Stimulated activated naive B cell treated with anti-CD40 and anti-IgM and Interleukin-4, amounts not matched to agents 10 μg/mL and 1 μg/mL and 100 μg/mL, for 72 hours (primary cell): Measurements from ENCODE around the gene DONSON.
"Not testable (repeated sequence)": the region's sequence is repeated elsewhere in the genome, so short reads cannot be mapped to it uniquely, and the experiment has no call there.

Experiments
- ATAC-seq, 2 donors: fragments of 150-1000 bp; cut with Tn5 transposase; replicated peaks; 2 replicates each; pipeline ENCODE4 v1.10.0; 2021; ENCODE audit warnings: moderate library complexity in 1 of 2
- DNase-seq: peaks from one replicate; pipeline ENCODE4 v3.0.0; 2021
- H3K27ac Mint-ChIP-seq: one replicate; pipeline ENCODE4 v1.8.0; 2022; ENCODE audit warnings: mild to moderate bottlenecking, mixed read lengths
- H3K27me3 Mint-ChIP-seq, 2 donors: one replicate each; pipeline ENCODE4 v1.8.0; 2022; ENCODE audit warnings: mixed read lengths in 2 of 2
- H3K36me3 Mint-ChIP-seq, 2 donors: one replicate each; pipeline ENCODE4 v1.8.0; 2022; ENCODE audit warnings: mixed read lengths in 2 of 2, mild to moderate bottlenecking in 1 of 2
- H3K4me1 Mint-ChIP-seq, 2 donors: one replicate each; pipeline ENCODE4 v1.8.0; 2022; ENCODE audit warnings: mixed read lengths in 2 of 2, mild to moderate bottlenecking in 1 of 2
- H3K4me3 Mint-ChIP-seq, 2 donors: one replicate each; pipeline ENCODE4 v1.8.0; 2022; ENCODE audit warnings: mild to moderate bottlenecking in 2 of 2, mixed read lengths in 2 of 2, moderate library complexity in 1 of 2
- H3K9me3 Mint-ChIP-seq, 2 donors: one replicate each; pipeline ENCODE4 v1.8.0; 2022; ENCODE audit warnings: mixed read lengths in 2 of 2, mild to moderate bottlenecking in 1 of 2

The DONSON gene

GRCh38 chr21:33588485-33589335, at the start of gene DONSON:
Gene DONSON, minus strand, starts transcription at chr21:33588684. Its CDS starts 43 bp downstream, at chr21:33588641.
- peaks cover 0 to 3% of the 10 kb centered on the region in 2 donors for H3K27me3 Mint-ChIP-seq
- peaks cover 5 to 11% of the 10 kb centered on the region in 2 donors for H3K4me1 Mint-ChIP-seq
- H3K27ac Mint-ChIP-seq = peak within 1 kb of the TSS; percentile 89
- H3K36me3 Mint-ChIP-seq = peaks cover 2 to 6% of the 10 kb centered on the region in 2 donors
- no peaks in the 10 kb centered on the region for H3K9me3 Mint-ChIP-seq
- H3K4me3 Mint-ChIP-seq = peak within 1 kb of the TSS; percentile 95 to 99
- ATAC-seq (peak; percentile 95 to 97), DNase-seq (peak; percentile 82)

- H3K27me3 Mint-ChIP-seq = no peaks in the 10 kb centered on the region
- DNase-seq (no peak), ATAC-seq (no peak)
- H3K4me1 Mint-ChIP-seq = peaks cover 5% of the 10 kb centered on the region in 2 donors
- H3K27ac Mint-ChIP-seq = no peak overlapping the region
- no peak overlapping the region for H3K4me3 Mint-ChIP-seq
- no peaks in the 10 kb centered on the region for H3K9me3 Mint-ChIP-seq
- H3K36me3 Mint-ChIP-seq = peaks cover 12 to 21% of the 10 kb centered on the region in 2 donors
These were observed 45.8 kb upstream of the DONSON start for GRCh38 chr21:33634254-33634653.

- DNase-seq, H3K4me3 Mint-ChIP-seq, H3K27me3 Mint-ChIP-seq, H3K4me1 Mint-ChIP-seq, ATAC-seq, H3K9me3 Mint-ChIP-seq, H3K27ac Mint-ChIP-seq: not testable (repeated sequence)
- H3K36me3 Mint-ChIP-seq = peaks cover 9 to 18% of the 10 kb centered on the region in 2 donors
These were observed 37.7 kb upstream of the DONSON start for GRCh38 chr21:33626151-33626550.

DNA sequence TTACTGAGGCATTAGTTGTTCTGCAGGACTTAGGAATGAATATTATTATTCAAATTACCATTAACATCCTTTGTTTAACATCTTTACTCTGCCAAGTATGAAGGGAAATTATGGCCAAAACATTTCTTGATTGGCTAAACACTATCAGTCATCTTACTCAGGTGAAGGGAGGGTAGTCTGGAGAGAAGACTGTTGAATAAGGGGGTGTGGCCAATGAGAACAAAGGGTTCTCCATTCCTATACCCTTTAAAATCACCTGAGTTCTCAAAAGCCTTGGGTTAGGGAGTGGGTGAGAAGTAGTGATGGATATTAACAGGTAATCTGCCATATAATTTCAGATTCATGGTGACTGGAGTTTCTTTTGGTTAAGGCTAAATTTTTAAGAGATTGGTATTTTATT, 33.8 kb upstream of the DONSON start:
- peaks cover 3 to 6% of the 10 kb centered on the region in 2 donors for H3K4me1 Mint-ChIP-seq
- peaks cover 13 to 32% of the 10 kb centered on the region in 2 donors for H3K36me3 Mint-ChIP-seq
- H3K27me3 Mint-ChIP-seq = no peaks in the 10 kb centered on the region
- no peak overlapping the region for H3K27ac Mint-ChIP-seq
- peaks cover 5 to 7% of the 10 kb centered on the region in 2 donors for H3K9me3 Mint-ChIP-seq
- no peak overlapping the region for H3K4me3 Mint-ChIP-seq
- ATAC-seq (no peak), DNase-seq (no peak)

GRCh38 chr21:33619726-33620125, 31.2 kb upstream of the DONSON start:
- Mint-ChIP-seq H3K27ac (no peak overlapping the region), H3K9me3 (peaks cover 5 to 7% of the 10 kb centered on the region in 2 donors), H3K4me1 (peaks cover 3 to 7% of the 10 kb centered on the region in 2 donors), H3K4me3 (no peak overlapping the region), H3K27me3 (no peaks in the 10 kb centered on the region), H3K36me3 (peaks cover 18 to 48% of the 10 kb centered on the region in 2 donors)
- DNase-seq (no peak), ATAC-seq (no peak)

DNA sequence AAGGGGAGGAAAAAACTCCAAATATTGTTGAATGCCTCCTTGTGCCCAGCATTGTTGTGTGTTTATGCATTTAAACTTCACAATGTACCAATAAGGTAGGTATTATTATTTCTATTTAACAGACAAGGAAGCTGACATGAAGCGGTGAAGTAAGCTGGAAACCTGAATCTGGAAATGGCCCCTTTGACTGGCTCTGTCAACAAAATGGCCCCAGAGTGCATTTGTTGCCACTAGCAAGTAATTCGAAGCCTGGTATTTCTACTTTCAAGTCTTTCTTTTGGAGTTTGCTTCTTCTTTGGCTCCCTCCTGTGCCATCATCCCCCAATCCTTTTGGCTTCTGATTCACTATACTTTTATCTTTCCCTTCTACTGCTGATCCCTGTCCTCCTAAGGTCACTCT, 29.9 kb upstream of the DONSON start:
- Mint-ChIP-seq H3K9me3 (peaks cover 5 to 7% of the 10 kb centered on the region in 2 donors), H3K4me3 (no peak overlapping the region), H3K27ac (no peak overlapping the region), H3K27me3 (no peaks in the 10 kb centered on the region), H3K4me1 (peaks cover 3 to 7% of the 10 kb centered on the region in 2 donors), H3K36me3 (peaks cover 17 to 51% of the 10 kb centered on the region in 2 donors)
- ATAC-seq = no peak
- no peak for DNase-seq

DNA sequence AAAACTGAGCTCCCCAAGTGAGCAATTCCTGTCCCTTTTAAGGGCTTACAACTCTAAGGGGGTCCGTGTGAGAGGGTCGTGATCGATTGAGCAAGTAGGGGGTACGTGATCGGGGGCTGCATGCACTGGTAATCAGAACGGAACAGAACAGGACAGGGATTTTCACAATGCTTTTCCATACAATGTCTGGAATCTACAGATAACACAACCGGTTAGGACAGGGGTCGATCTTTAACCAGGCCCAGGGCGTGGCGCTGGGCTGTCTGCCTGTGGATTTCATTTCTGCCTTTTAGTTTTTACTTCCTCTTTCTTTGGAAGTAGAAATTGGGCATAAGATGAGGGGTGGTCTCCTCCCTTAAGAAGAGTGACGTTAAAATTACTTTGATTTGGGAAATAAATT, 29.1 kb upstream of the DONSON start:
- not testable (repeated sequence) for H3K27ac Mint-ChIP-seq, H3K4me1 Mint-ChIP-seq, H3K27me3 Mint-ChIP-seq, DNase-seq, H3K9me3 Mint-ChIP-seq, H3K4me3 Mint-ChIP-seq, ATAC-seq
- H3K36me3 Mint-ChIP-seq = peaks cover 18 to 53% of the 10 kb centered on the region in 2 donors

DNA sequence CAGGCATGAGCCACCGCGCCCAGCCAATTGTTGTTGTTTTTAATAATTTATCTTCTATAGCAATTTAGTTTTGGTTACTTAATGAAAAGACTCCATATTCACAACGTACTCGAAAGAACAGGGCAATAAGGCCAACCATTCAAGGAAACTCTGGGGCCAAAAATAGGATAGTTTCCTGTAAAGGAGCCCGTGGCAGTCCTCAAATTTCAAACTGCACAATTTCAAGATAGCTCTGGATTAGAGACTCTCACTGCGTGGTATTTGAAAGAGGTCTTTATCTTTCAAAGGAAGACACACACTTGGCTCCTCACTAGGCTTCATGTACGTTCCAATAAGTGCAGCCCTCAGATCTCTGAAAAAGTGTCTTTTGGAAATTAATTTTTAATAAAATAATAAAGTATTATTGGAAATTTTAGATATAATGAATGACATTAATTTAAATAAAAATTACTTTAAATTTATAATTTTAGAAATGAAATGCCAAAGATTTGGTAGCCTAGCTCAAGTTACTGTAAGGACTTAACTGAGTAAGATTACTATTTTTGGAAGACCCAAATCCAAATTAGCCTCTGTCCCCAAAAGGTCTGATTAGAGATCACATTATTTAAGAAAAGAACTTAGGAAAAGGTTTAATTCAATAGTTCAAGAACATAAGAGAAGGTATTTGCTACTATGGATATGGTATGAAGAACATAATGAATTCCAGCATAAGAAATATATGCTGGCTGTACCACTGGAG, 22.7 kb upstream of the DONSON start:
- peaks cover 8 to 16% of the 10 kb centered on the region in 2 donors for H3K36me3 Mint-ChIP-seq
- no peak overlapping the region for H3K4me3 Mint-ChIP-seq
- H3K27ac Mint-ChIP-seq = no peak overlapping the region
- H3K27me3 Mint-ChIP-seq = no peaks in the 10 kb centered on the region
- H3K4me1 Mint-ChIP-seq = no peaks in the 10 kb centered on the region
- no peak for DNase-seq
- H3K9me3 Mint-ChIP-seq = no peaks in the 10 kb centered on the region
- no peak for ATAC-seq

DNA sequence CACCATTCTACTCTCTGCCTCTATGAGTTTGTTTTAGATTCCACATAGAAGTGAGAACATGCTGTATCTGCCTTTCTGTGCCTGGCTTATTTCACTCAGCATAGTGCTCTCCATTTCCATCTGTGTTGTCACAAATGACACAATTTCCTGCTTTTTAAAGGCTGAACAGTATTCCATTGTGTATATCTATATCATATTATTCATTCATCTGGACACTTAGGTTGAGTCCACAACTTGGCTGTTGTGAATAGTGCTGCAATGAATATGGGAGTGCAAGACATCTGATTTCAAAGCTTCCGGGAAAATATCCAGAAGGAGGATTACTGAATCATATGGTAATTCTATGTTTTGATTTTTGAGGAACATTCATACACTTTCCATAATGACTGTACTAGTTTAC, 20.1 kb upstream of the DONSON start:
- no peaks in the 10 kb centered on the region for H3K4me1 Mint-ChIP-seq
- no peak overlapping the region for H3K27ac Mint-ChIP-seq
- no peaks in the 10 kb centered on the region for H3K9me3 Mint-ChIP-seq
- H3K4me3 Mint-ChIP-seq = no peak overlapping the region
- ATAC-seq (no peak), DNase-seq (no peak)
- peaks cover 6 to 8% of the 10 kb centered on the region in 2 donors for H3K36me3 Mint-ChIP-seq
- no peaks in the 10 kb centered on the region for H3K27me3 Mint-ChIP-seq

DNA sequence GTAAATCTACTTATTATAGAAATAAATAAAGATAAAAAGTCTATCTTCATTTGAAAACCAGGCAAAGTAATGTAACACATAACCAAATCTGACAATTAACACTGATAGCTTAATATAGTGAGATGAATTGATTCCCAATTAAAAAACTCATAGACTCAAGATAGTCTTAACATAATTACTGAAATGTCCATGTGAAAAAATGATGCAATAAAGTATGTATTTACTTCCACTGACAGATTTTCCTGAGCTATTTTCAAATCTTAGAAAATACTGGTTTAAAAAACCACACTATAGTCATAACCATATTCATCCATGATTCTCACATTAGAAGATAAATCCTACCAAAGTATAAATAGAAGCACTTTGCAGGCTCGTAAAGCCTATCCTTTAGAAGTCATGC, 9.6 kb upstream of the DONSON start:
- Mint-ChIP-seq H3K27ac (no peak overlapping the region), H3K36me3 (peaks cover 8 to 30% of the 10 kb centered on the region in 2 donors), H3K4me1 (no peaks in the 10 kb centered on the region), H3K4me3 (no peak overlapping the region), H3K9me3 (no peaks in the 10 kb centered on the region), H3K27me3 (no peaks in the 10 kb centered on the region)
- DNase-seq = no peak
- ATAC-seq = no peak

DNA sequence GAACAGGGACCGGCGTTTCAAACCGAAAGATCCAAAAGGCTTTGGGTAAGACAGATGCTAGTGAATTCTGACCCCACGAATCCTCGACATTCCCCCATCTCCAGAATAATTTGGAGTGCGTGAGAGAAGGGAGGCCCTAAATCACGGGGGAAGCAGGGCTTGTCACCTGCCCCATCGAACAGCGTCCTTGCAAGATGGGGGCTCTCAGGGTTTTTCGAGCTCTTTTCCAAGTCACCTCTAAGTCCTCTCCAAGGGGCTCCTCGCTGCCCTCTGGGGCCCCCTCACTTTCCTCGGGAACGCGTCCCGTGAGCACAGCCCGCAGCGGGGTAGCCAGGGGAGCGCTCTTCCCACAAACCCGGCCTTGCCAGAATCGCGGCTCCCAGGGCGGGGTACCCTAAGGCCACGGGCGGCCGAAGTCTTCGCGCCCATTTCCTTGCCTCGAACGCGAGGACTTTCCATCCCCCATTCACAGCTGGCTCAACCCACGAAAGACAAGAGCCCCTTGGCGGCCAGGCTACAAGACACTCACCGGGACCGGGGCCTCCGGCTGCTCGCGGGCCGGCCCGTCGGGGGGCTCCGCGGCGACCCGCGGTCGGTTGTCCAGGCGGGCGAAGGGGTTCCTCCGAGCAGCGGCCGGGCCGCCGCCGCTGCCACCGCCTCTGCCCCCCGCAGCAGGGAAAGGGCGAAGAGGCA, 546 bp downstream of the DONSON start:
- no peak for DNase-seq

DNA sequence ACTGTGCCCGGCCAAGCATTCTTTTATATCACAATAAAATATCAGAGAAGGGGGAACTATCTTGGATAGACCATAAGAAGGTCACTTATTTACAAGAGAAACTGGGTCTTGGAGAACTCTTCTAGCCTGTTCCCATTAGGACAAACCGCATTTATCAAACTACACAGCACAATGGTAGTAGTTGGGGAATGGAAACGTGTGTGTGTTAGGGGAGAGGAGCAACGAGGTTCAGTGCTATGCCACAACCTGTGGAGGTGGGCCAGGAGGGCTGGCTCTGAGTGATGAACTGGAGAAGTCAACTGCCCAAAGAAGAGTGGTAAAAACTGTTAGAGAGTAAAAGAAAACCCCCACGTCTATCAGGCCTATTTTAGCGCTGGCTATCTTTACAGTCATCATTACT, 1.6 kb downstream of the DONSON start:
- Mint-ChIP-seq H3K9me3 (no peaks in the 10 kb centered on the region), H3K4me3 (peak overlapping the region; percentile 39 to 66), H3K36me3 (peaks cover 2 to 3% of the 10 kb centered on the region in 2 donors), H3K27ac (no peak overlapping the region), H3K4me1 (peaks cover 5 to 11% of the 10 kb centered on the region in 2 donors), H3K27me3 (peaks cover 0 to 3% of the 10 kb centered on the region in 2 donors)
- ATAC-seq (no peak), DNase-seq (no peak)

More for the DNA sequence above, 546 bp downstream of the DONSON start:
- peaks cover 5 to 11% of the 10 kb centered on the region in 2 donors for H3K4me1 Mint-ChIP-seq
- ATAC-seq = peak; percentile 50 to 54
- peak overlapping the region; percentile 89 for H3K27ac Mint-ChIP-seq
- H3K4me3 Mint-ChIP-seq = peak overlapping the region; percentile 95 to 99
- peaks cover 2% of the 10 kb centered on the region in 2 donors for H3K36me3 Mint-ChIP-seq
- H3K27me3 Mint-ChIP-seq = peaks cover 0 to 3% of the 10 kb centered on the region in 2 donors
- H3K9me3 Mint-ChIP-seq = no peaks in the 10 kb centered on the region

DNA sequence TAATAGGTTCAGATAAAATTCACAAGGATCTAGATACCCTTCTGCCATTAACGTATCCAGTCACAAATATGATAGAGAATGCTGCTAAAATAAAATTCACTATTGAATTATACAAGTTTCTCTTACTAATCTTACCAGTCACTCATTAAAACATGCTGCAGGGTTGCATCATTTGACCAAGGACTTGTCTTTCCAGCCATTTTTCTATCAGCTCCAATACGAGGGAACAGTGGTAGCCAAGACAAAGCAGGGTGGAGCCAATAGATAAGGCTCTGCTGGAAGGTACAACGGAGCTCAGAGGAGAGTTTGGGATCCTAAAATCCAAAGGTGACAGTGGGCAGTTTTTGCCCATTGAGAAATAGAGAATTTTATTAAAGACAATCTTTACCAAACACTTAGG, 4.0 kb downstream of the DONSON start:
- Mint-ChIP-seq H3K27me3 (peaks cover 0 to 3% of the 10 kb centered on the region in 2 donors), H3K36me3 (peaks cover 6% of the 10 kb centered on the region in 2 donors), H3K27ac (no peak overlapping the region), H3K4me3 (no peak overlapping the region), H3K9me3 (no peaks in the 10 kb centered on the region), H3K4me1 (peaks cover 5 to 11% of the 10 kb centered on the region in 2 donors)
- ATAC-seq (no peak), DNase-seq (no peak)

- H3K36me3 Mint-ChIP-seq = peaks cover 7 to 21% of the 10 kb centered on the region in 2 donors
- H3K27me3 Mint-ChIP-seq = no peaks in the 10 kb centered on the region
- H3K4me3 Mint-ChIP-seq = no peak overlapping the region
- DNase-seq (no peak), ATAC-seq (no peak)
- H3K27ac Mint-ChIP-seq = peak overlapping the region; percentile 76
- no peaks in the 10 kb centered on the region for H3K4me1 Mint-ChIP-seq
- no peaks in the 10 kb centered on the region for H3K9me3 Mint-ChIP-seq
These were observed 9.4 kb downstream of the DONSON start for GRCh38 chr21:33578959-33579542.
